ENCODE measurements around the gene PPM1H.

DNA sequence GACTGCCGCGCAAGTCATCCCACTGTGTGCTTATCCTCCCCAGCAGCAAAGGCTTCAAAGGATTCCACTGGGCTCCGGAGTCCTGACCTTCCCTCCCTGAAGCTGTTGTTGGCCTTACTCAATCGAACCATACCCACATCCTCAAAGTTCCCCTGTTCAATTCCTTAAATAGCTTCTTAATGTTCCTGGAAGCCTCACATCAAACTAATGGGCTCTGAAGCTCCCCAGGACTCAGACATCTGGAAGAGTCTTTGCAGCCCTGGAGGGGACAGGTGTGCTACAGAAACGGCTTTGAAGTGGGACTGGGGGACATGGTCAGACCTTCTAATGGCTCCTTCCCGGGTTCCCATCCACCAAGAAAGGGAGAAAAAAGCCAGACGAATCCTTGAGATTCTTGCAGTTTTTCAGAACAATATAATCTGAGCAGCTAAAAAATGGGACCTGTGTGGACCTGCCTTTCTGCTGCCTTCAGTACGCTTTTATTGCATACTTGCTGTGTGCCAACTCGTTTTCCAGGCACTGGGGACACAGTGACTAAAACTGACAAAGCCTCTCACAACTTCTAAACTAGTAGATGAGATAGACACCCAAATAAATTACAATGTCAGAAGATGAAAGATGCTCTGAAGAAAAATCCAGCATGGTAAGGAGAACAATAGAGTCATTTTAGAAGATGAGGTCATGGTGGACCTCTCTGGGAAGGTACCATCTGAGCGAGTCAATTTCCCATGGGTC is 263.8 kb downstream of the PPM1H start:
- TF ChIP-seq, protein P1, sequence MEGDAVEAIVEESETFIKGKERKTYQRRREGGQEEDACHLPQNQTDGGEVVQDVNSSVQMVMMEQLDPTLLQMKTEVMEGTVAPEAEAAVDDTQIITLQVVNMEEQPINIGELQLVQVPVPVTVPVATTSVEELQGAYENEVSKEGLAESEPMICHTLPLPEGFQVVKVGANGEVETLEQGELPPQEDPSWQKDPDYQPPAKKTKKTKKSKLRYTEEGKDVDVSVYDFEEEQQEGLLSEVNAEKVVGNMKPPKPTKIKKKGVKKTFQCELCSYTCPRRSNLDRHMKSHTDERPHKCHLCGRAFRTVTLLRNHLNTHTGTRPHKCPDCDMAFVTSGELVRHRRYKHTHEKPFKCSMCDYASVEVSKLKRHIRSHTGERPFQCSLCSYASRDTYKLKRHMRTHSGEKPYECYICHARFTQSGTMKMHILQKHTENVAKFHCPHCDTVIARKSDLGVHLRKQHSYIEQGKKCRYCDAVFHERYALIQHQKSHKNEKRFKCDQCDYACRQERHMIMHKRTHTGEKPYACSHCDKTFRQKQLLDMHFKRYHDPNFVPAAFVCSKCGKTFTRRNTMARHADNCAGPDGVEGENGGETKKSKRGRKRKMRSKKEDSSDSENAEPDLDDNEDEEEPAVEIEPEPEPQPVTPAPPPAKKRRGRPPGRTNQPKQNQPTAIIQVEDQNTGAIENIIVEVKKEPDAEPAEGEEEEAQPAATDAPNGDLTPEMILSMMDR (IDR thresholded peaks at IDR 0.05), result no peak
- TF ChIP-seq POLR2A (IDR thresholded peaks at IDR 0.05), result no peak
